Activated gamma-delta T cell (primary cell): ENCODE measurements around the gene BCAS1.

Experiments used
- DNase-seq: peaks from one replicate; lab custom pipeline; 2025; lab: John Stamatoyannopoulos, UW

The BCAS1 gene

DNA sequence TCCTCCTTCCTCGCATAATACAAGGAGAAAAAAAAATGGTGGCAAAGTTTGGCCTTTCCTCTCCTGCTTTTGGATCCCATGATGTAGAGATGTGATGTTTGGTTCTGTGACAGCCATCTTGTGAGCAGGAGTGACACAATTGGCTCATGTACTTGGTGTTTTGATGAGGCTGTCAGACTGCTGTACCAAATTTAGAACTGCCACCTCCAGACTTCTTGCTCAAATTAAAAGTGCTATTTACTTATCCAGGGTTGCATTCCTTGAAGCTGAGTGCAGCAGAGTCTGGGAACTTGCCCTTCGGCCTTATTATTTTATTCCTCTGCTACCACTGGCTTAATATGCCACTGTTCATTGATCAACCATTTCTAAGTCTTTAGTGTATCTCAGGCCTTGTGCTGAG is 21.9 kb downstream of the BCAS1 start:
- DNase-seq: no peak

DNA sequence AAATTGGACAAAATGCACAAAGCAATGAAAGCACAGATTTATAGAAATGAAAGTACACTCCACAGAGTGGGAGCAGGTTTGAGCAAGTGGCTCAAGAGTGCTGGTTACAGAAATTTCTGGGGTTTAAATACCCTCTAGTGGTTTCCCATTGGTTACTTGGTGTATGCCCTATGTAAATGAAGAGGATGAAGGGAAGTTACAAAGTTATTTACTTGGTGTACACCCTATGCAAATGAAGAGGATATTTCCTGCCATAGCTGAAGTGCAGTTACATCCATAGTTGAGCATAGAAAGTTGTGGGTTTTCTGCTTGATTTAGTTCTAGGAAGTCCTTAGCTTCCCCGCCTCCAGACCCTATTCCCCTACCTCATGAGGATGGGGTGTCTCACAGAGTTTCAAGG is 22.7 kb downstream of the BCAS1 start:
- no peak for DNase-seq

DNA sequence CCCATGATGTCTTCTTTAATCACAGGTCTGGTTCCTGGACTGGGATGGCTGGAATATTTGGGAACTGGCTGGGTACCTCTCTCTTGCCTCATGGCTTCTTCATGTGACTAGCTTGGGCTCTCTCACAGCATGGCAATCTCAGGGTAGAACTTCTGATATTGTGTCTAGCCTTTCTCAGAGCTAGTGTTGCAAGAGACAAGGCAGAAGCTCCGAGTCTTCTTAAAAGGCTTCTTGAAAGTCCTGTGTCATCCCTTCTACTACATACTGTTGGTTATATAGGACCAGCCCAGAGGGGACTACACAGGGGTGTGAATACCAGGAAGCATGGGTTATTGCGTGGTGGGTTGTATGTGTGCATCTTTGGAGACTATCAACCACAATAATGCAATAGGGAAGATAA is 23.3 kb downstream of the BCAS1 start:
- no peak for DNase-seq

DNA sequence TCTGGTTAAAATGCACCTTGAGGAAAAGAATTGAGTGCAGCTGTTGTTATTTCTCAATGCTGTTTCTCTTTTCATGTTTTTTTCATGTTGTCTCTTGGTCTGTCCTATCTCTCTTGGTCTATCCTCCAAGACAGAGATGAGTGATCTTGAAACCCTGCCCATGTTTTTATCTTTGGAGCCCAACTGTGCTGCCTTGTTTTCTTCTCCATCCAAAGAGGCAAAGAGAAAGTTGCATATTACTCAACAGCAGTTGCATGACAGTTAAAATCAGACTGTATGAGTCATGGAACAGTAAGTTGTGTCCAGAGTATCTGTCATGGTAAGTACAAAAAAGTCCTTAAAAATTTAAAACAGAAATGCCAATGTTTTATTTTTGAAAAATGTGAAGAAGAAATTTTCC is 26.2 kb downstream of the BCAS1 start:
- DNase-seq: no peak

DNA sequence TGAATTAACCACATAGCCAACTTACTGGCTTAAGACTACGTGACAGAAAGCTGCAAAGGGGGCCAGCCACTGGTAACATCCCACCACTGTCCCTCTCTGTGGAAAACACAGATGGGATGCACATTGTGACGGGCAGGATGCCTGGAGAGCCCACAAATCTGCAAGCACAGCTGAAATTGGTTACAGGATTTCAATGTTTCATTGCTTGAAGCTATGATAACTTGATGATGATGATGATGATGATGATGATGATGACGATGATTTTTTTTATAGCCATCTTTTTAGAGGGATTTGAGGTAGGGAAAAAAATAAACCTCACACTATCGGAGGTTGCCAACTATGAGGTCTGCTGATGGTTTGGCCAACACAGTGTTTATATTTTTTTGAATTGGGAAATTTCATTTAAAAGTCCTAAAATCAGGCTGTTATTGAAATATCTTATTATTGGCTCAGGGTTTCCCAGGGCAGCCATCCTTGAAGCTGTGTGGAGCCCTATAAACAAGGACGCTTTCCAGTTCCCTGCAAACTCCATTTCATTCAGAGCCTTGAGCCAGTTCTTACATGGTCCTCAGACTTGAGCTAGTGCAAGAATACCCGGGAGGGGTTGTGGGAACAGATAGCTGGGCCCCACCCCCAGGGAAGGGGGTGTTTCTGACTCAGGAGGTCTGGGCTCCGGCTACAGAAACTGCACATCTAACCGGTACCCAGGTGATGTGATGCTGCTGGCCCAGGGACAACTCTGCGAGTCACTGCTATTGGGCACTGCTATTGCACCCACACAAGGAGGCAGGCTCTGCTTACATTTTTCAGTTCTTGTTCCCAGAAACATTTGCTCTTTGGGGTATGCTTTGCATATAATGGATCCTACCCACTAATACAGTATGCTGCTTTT is 27.1 kb downstream of the BCAS1 start:
- DNase-seq: no peak

DNA sequence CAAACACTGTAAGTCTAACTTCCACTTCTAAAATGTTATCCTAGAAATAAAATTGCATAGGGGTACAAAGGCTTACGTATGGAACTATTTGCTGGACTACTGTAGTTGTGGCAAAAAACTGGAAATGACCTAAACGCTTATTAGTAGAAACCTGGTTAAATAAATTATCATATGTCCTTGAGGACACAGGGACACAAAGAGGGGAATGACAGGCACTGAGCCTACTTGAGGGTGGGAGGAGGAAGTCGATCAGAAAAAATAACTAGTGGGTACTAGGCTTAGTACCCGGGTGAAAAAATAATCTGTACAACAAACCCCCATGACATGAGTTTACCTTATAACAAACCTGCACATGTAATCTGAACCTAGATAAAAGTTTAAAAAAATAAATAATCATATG is 28.4 kb downstream of the BCAS1 start:
- no peak for DNase-seq

DNA sequence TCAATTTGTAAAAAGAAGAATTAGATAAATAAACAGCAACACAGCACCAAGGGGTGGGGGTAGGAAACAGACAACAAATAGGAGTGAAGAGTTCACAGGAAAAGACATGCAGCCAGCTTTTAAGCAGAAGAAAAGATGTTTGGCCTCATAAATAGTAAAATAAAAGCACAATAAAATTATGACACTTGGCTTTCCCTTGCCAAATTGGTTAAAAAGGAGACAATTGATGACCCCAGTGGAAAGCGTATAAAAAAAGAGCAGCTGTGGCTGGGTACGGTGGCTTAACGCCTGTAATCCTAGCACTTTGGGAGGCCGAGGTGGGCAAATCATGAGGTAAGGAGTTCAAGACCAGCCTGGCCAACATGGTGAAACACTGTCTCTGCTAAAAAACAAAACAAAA is 29.1 kb downstream of the BCAS1 start:
- no peak for DNase-seq

DNA sequence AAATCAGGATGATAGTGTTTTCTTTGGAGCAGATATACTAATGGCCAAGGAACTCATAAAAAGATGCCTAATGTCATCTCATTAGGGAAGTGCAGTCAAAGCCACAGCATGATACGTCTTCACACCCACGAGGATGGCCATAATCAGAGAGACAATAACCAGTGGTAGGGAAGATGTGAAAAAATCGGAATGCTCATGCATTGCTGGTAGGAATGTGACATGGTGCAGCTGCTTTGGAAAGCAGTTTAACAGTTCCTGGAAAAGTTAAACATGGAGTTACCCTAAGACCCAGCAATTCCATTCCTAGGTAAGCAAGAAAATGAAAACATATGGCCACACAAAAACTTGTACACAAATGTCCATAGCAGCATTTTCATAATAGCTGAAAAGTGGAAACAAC is 29.9 kb downstream of the BCAS1 start:
- DNase-seq: no peak

DNA sequence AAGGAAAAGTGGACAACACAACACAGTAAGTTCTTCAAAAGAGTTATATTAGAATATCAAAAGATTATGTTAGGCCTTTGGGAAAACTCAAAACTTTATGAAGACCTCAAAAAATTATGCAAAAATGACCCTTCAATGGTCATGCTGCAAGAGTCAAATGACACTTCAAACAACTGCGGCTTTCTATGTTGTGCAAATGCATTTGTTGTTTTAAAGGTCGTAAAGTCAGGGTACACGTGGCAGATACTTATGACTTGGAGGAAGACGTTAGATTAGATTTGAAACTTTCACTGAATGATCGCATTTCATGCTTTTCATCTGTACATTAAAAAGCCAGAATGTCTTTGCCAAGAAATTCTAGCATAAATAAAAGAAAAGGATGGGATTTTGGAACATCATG is 31.4 kb downstream of the BCAS1 start:
- DNase-seq: no peak

DNA sequence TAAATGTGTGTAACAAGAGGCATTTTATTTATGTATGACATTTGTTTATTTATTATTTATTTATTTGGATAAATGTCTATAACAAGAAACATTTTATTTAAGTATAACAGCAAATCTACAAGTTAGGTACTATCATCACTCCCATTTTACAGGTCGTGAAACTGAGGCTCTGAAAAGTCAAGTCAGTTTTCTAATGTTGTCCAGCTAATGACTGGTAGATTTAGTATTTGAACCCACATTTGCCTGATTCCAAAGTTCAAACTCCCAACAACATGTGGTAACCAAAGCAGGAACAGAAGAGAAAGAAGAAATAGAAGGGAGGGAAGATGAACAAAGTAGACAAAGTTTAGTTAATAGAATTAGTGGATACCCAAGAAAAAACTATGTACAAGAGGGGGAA is 32.9 kb downstream of the BCAS1 start:
- no peak for DNase-seq

DNA sequence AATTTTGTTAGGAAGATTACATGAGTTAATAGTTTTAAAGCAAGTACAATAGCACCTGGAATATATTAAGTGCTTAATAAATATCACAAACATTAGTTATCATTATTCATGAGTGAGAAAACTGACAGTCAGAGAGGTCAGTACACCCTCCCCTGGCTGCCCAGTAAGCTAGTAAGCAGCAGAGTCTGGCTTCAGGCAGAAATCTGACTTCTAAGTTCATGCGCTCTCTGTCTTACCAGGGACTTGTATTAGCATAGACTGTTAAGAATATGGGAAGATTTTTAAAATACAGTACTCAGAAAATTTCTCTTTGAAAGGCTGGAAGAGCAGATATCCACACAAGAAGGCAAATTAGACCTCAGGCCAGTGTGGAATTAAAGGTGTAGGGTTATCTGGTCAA is 40.8 kb downstream of the BCAS1 start:
- no peak for DNase-seq

DNA sequence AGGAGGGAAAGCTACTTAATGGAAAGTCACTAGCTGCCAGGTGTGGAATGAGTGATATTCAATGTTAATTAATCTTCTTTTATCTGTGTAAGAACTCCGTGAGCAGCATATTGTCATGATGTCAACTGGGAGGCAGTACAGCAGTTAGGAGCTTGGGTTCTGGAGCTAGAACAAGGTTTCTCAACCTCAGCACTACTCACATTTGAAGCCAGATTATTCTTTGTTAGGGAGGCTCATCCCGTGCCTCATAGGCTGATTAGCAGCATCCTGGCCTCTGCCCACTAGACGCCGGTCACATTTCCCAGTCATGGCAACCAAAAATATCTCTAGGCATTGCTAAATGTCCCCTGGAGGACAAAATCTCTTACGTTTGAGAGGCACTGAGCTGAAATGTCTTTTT is 41.2 kb downstream of the BCAS1 start:
- no peak for DNase-seq

DNA sequence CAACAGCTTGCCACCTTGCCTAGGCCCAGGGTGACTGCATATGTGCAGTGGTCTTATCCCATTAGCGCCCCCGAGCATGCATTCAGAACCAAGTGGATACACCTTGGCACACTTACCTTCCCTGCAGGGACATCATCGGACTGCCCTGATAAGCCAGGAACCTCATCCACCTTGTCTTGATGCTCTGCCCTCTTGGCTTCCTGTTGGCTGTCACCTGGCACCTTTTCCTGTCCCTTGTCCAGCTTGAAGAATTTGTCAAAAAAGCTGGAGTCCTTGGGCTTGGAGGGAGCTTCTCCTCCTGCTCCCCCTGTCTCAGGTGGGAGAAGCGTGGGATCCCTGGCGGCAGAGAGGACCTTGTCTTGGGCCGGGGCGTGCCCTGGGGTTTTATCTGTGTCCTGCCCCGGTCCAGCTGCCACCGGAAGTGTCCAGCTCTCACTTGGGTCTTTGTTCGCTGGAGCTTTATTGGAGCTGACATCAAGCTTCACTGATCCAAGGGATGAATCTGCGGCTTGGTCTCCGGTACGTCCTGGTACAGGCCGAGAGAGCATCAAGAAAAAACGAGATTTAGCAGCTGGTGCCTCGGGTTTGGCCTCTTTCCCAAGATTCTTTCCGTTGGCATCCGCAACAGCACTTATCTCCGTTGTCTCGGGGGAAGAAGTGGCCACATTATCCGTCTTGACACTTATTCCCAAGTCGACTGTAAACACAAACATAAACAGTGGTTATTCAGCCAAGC is 42.0 kb downstream of the BCAS1 start:
- no peak for DNase-seq

DNA sequence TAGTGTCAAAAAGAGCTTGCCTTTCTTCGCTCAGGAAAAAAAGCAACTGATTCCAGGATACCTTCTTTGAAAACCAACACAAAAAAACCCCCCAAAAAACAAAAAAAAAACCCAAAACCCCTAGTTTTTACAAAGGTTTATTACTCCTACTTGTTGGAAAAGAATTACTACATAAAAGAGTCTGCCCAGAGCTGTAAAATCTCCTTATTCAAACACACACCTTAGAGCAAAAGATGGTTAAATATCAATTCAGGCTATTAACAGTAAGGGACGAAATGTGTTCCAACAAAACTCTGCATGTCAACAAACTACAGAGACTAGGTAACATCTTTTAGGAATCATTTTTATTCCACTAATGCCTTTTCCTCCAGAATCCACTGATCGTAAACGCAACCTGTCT is 42.7 kb downstream of the BCAS1 start:
- DNase-seq: no peak

DNA sequence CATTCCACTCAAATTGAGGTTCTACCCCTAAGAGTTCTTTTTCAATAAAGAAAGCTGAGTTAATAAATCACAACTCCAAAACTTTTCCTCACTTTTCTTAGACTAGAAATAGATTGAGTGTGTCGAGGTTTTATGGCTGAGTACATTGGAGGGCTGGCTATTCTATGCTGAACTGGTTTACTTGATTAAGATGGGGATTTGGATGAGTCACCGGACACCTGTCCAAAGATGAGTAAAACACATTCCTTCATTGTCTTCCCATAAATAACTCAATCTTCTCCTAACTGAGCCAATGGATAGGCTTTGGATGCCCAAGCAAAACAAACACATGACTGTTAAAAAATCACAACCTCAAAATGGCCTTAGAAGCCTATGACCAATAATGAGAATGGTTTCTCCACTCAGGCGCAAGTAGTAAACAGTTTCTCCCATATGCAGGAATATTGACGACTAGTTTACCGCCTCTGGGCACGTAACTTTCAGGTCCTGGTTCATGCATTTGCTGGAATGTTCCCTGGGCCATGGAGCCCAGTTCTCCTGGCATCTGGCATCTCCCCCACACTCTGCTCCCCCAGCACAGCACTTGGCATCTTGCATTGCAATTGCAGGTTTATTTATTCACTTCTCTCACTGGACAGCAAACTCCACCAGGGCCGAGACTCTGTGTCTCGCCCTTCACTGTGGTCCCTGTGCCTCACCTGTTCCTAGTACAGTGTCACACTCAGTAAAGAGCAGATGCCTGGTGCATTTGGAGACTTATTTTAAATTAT is 43.9 kb downstream of the BCAS1 start:
- no peak for DNase-seq

DNA sequence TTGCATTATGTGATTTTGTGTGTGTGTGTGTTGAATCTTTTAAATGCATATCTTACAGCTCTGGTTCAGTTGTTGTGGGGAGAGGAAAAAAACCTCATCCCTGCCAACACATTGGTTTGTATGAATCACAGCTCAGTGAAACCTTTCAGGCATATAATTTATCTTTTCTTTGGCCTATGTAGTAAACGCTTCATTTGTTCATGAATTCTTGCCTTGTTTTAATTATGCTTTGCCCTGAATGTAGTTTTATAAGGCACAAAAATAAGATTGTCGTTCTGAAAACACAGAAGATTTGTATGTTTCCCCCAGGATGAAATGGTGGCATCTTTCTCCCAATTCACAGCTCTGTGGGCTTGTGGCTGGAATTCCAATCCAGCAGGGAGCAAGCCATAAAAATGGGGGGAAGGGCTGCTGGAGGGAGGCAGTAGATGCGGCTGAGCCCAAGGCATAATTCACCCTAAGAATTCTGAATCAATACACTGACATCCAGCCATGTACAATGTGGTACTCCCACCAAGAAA is 45.1 kb downstream of the BCAS1 start:
- DNase-seq: no peak

DNA sequence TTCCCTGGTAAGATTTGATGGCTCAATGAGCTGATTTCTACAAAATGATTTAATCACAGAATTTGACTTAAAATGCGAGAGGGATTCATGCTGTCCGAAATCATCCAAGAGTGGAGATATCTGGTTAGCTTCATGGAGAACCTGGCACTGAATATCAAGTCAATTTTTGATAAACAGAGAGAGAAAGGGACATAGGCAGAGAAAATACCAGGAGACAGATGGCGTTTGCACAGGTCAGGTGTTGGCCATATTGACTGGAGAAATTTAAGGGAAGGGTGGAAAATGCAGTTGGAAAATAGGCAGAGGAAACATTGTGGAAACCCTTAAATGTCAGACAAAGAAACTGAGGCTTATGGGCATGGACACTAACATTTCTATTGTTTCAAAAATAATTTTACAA is 47.0 kb downstream of the BCAS1 start:
- no peak for DNase-seq

DNA sequence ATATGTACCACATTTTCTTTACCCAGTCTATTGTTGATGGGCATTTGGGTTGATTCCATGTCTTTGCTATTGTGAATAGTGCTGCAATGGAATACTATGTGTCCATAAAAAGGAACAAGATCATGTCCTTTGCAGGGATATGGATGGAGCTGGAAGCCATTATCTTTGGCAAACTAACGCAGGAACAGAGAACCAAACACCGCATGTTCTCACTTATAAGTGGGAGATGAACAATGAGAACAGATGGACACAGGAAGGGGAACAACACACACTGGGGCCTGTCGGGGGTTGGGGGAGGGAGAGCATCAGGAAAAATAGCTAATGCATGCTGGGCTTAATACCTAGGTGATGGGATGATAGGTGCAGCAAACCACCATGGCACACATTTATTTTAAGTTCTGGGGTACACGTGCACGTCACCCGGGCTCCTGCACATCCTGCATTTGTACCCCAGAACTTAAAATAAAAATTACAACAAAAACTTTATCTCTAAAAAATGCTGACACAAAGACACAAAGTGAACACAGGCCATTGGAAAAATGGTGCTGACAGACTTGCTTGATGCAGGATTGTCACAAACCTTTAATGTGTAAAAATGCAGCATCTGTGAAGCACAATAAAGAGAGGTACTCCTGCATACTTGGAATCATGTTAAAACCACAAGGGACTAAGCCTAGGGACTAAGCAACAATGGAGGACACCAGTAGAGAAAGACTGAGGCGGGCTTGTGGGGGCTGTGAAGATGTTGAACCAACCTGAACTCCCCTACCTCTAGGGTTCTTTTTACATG is 48.8 kb downstream of the BCAS1 start:
- no peak for DNase-seq

DNA sequence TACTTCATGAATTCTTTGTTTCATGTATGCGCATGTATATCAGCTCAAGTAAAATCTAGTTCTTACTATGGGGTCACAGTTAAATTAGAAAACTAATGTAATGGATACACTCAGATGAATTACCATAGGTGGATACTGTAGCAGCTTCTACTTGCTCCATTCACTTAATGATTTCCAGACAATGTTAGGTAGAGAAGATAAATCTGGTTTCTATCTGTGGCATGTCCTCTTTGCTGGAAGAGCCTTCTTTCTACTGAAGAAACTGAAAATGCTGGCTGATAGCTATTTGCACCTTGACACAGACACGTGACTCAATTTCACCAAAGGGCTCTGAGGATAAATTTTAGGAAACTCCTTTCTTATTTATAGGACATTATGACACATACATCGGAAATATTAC is 49.5 kb downstream of the BCAS1 start:
- no peak for DNase-seq

DNA sequence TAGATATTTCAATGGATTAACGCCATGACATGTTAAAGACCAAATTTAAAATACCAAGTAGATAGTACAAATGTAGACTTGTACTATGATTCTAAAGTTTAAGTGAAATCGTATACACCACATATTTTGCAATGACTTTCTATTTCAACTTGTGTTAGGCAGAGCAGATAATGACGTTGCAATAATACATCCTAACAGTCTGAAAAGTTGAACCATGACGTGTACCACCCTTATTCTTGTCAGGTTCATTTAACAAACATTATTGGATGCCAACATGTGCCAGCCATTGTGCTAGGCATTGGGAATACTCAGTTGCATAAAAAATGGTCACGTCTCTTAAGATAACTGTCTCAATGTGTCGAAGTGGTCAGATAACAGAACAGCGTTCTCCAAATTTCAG is 50.0 kb downstream of the BCAS1 start:
- no peak for DNase-seq

DNA sequence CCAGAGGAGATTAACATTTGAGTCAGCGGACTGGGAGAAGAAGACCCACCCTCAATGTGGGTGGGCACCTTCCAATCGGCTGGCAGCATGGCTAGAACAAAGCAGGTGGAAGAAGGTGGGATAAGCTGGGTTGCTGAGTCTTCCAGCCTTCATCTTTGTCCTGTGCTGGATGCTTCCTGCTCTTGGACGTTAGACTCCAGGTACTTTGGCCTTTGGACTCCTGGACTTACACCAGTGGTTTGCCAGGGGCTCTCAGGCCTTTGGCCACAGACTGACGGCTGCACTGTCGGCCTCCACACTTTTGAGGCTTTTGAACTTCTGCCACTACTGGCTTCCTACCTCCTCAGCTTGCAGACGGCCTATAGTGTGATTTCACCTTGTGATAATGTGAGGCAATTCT is 50.8 kb downstream of the BCAS1 start:
- DNase-seq: no peak

DNA sequence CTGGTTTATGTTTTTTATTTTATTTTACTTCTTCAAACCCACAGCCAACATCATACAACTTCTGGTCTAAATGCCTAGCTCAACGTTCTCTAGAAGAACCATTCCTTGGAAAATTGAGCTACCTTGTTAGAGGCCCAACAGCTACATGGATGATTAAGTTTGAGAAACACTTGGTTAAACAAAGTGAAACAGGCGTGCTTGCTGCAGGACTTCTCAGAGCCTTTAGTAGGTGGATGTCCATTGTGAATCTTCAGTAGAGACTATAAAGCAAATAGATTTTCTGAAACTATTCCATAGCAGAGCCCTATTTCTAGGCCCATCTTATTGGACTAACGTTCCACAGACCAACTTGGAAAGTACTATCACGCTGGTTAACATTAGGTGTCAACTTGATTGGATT is 51.3 kb downstream of the BCAS1 start:
- DNase-seq: no peak
